Measurements from ENCODE around the gene ARHGEF28.

Gene ARHGEF28

GRCh38 chr5:73797132-73797510, 171.1 kb downstream of the ARHGEF28 start:
- H2BK5ac ChIP-seq (ENCODE audit: low read length) = no peak overlapping the region
- H2AK5ac ChIP-seq (ENCODE audit: low read length) = no peak overlapping the region
- no peak overlapping the region for H3K23ac ChIP-seq (ENCODE audit: low read length)
- H3K27me3 ChIP-seq (ENCODE audit: insufficient read depth, low read length, poor library complexity) = no peaks in the 10 kb centered on the region
- peak; percentile 6 for DNase-seq
- H3K4ac ChIP-seq (ENCODE audit: low read depth, low read length) = no peak overlapping the region
- no peak overlapping the region for H3K27ac ChIP-seq (ENCODE audit: low read depth, low read length)
- no CpG with 5 or more reads among the region's 1 CpG for WGBS (ENCODE audit: extremely low coverage, insufficient coverage, low lambda C conversion rate)
- H3K4me3 ChIP-seq (ENCODE audit: low read length) = no peak overlapping the region
- no peaks in the 10 kb centered on the region for H3K4me1 ChIP-seq (ENCODE audit: control insufficient read depth, low read depth, low read length)
- no peak overlapping the region for H3K4me2 ChIP-seq (ENCODE audit: low read length)
- no peak overlapping the region for H4K8ac ChIP-seq (ENCODE audit: low read depth, low read length)
- no peak overlapping the region for H2BK15ac ChIP-seq (replicated peaks; ENCODE audit: low read depth)
- no peak overlapping the region for H3K18ac ChIP-seq (ENCODE audit: low read length)
- no peaks in the 10 kb centered on the region for H3K36me3 ChIP-seq (ENCODE audit: control insufficient read depth, insufficient read depth, low read length)
- no peak overlapping the region for H4K5ac ChIP-seq (ENCODE audit: low read length)
- H3K79me2 ChIP-seq (ENCODE audit: control insufficient read depth, insufficient read depth, low read length) = no peaks in the 10 kb centered on the region
- no peaks in the 10 kb centered on the region for H3K79me1 ChIP-seq (ENCODE audit: low read length)
- no peak overlapping the region for H2BK120ac ChIP-seq (ENCODE audit: low read depth, low read length)
- no peak overlapping the region for H3K9ac ChIP-seq (ENCODE audit: low read length)
- no peak overlapping the region for H3K56ac ChIP-seq (ENCODE audit: low read length)

GRCh38 chr5:73799401-73799972, 173.5 kb downstream of the ARHGEF28 start:
- H3K23ac ChIP-seq (ENCODE audit: low read length) = no peak overlapping the region
- no peaks in the 10 kb centered on the region for H3K79me1 ChIP-seq (ENCODE audit: low read length)
- H3K4me1 ChIP-seq (ENCODE audit: control insufficient read depth, low read depth, low read length) = no peaks in the 10 kb centered on the region
- H3K36me3 ChIP-seq (ENCODE audit: control insufficient read depth, insufficient read depth, low read length) = no peaks in the 10 kb centered on the region
- no peak overlapping the region for H3K4me3 ChIP-seq (ENCODE audit: low read length)
- no peak overlapping the region for H3K18ac ChIP-seq (ENCODE audit: low read length)
- H3K4me2 ChIP-seq (ENCODE audit: low read length) = no peak overlapping the region
- no peaks in the 10 kb centered on the region for H3K27me3 ChIP-seq (ENCODE audit: insufficient read depth, low read length, poor library complexity)
- no peak overlapping the region for H3K27ac ChIP-seq (ENCODE audit: low read depth, low read length)
- H2BK5ac ChIP-seq (ENCODE audit: low read length) = no peak overlapping the region
- no peak overlapping the region for H2AK5ac ChIP-seq (ENCODE audit: low read length)
- no peak overlapping the region for H3K4ac ChIP-seq (ENCODE audit: low read depth, low read length)
- WGBS (ENCODE audit: extremely low coverage, insufficient coverage, low lambda C conversion rate) = no CpG with 5 or more reads among the region's 3 CpGs
- H3K79me2 ChIP-seq (ENCODE audit: control insufficient read depth, insufficient read depth, low read length) = no peaks in the 10 kb centered on the region
- no peak overlapping the region for H3K56ac ChIP-seq (ENCODE audit: low read length)
- H4K5ac ChIP-seq (ENCODE audit: low read length) = no peak overlapping the region
- no peak for DNase-seq
- no peak overlapping the region for H2BK15ac ChIP-seq (replicated peaks; ENCODE audit: low read depth)
- H3K9ac ChIP-seq (ENCODE audit: low read length) = no peak overlapping the region
- no peak overlapping the region for H4K8ac ChIP-seq (ENCODE audit: low read depth, low read length)
- no peak overlapping the region for H2BK120ac ChIP-seq (ENCODE audit: low read depth, low read length)

DNA sequence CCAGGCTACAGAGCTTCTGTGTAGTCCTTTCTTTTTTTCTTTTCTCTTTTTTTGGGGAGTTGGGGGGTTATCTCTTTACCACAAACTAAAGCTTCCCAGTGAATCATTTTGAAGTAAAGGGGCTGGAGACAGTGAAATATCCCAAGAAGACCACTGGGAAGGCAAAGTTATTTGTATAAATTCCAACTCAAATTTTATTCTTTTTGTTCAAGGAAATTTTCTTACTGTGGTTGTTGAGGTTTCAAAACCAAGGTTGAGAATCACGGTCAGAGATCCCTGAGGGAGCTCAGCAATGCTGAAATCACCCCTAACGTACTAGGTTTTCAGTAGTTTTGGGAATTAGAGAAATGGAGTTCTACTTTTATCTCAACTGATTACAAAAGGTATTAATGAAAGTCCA, 175.7 kb downstream of the ARHGEF28 start:
- no peak overlapping the region for H3K4me3 ChIP-seq (ENCODE audit: low read length)
- no peaks in the 10 kb centered on the region for H3K4me1 ChIP-seq (ENCODE audit: control insufficient read depth, low read depth, low read length)
- H4K5ac ChIP-seq (ENCODE audit: low read length) = no peak overlapping the region
- no peaks in the 10 kb centered on the region for H3K36me3 ChIP-seq (ENCODE audit: control insufficient read depth, insufficient read depth, low read length)
- no peak overlapping the region for H2BK15ac ChIP-seq (replicated peaks; ENCODE audit: low read depth)
- H3K79me2 ChIP-seq (ENCODE audit: control insufficient read depth, insufficient read depth, low read length) = no peaks in the 10 kb centered on the region
- DNase-seq = no peak
- H2BK5ac ChIP-seq (ENCODE audit: low read length) = no peak overlapping the region
- no peak overlapping the region for H3K23ac ChIP-seq (ENCODE audit: low read length)
- H3K79me1 ChIP-seq (ENCODE audit: low read length) = no peaks in the 10 kb centered on the region
- H3K4me2 ChIP-seq (ENCODE audit: low read length) = no peak overlapping the region
- H2AK5ac ChIP-seq (ENCODE audit: low read length) = no peak overlapping the region
- H3K56ac ChIP-seq (ENCODE audit: low read length) = no peak overlapping the region
- H2BK120ac ChIP-seq (ENCODE audit: low read depth, low read length) = no peak overlapping the region
- H3K27ac ChIP-seq (ENCODE audit: low read depth, low read length) = no peak overlapping the region
- H3K4ac ChIP-seq (ENCODE audit: low read depth, low read length) = no peak overlapping the region
- H4K8ac ChIP-seq (ENCODE audit: low read depth, low read length) = no peak overlapping the region
- no peak overlapping the region for H3K18ac ChIP-seq (ENCODE audit: low read length)
- WGBS (ENCODE audit: extremely low coverage, insufficient coverage, low lambda C conversion rate) = no CpG with 5 or more reads among the region's 2 CpGs
- H3K27me3 ChIP-seq (ENCODE audit: insufficient read depth, low read length, poor library complexity) = no peaks in the 10 kb centered on the region
- no peak overlapping the region for H3K9ac ChIP-seq (ENCODE audit: low read length)

GRCh38 chr5:73805449-73805848, 179.5 kb downstream of the ARHGEF28 start:
- no peak overlapping the region for H2BK15ac ChIP-seq (replicated peaks; ENCODE audit: low read depth)
- H2BK5ac ChIP-seq (ENCODE audit: low read length) = no peak overlapping the region
- no peaks in the 10 kb centered on the region for H3K4me1 ChIP-seq (ENCODE audit: control insufficient read depth, low read depth, low read length)
- no peak overlapping the region for H3K23ac ChIP-seq (ENCODE audit: low read length)
- H2AK5ac ChIP-seq (ENCODE audit: low read length) = no peak overlapping the region
- H3K4me3 ChIP-seq (ENCODE audit: low read length) = no peak overlapping the region
- WGBS (ENCODE audit: extremely low coverage, insufficient coverage, low lambda C conversion rate) = no CpG with 5 or more reads among the region's 3 CpGs
- no peaks in the 10 kb centered on the region for H3K36me3 ChIP-seq (ENCODE audit: control insufficient read depth, insufficient read depth, low read length)
- no peak overlapping the region for H3K27ac ChIP-seq (ENCODE audit: low read depth, low read length)
- H4K5ac ChIP-seq (ENCODE audit: low read length) = no peak overlapping the region
- no peak for DNase-seq
- no peak overlapping the region for H3K4me2 ChIP-seq (ENCODE audit: low read length)
- no peaks in the 10 kb centered on the region for H3K27me3 ChIP-seq (ENCODE audit: insufficient read depth, low read length, poor library complexity)
- H3K4ac ChIP-seq (ENCODE audit: low read depth, low read length) = no peak overlapping the region
- no peak overlapping the region for H4K8ac ChIP-seq (ENCODE audit: low read depth, low read length)
- H3K56ac ChIP-seq (ENCODE audit: low read length) = no peak overlapping the region
- no peak overlapping the region for H3K9ac ChIP-seq (ENCODE audit: low read length)
- H3K18ac ChIP-seq (ENCODE audit: low read length) = no peak overlapping the region
- H2BK120ac ChIP-seq (ENCODE audit: low read depth, low read length) = no peak overlapping the region
- no peaks in the 10 kb centered on the region for H3K79me2 ChIP-seq (ENCODE audit: control insufficient read depth, insufficient read depth, low read length)
- no peaks in the 10 kb centered on the region for H3K79me1 ChIP-seq (ENCODE audit: low read length)

DNA sequence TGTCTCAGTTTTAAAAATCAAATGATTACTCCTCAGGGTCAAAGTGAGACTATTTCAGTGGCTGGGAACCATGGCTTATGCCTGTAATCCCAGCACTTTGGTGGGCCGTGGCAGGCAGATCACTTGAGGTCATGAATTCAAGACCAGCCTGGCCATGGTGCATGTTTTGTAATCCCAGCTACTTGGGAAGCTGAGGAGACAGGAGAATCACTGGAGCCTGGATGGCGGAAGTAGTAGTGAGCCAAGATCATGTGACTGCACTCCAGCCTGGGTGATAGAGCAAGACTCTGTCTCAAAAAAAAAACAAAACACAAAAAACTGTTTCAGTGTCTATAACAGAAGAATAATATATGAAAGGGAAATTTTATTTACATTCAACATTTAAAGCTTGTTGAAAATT, 182.9 kb downstream of the ARHGEF28 start:
- H4K5ac ChIP-seq (ENCODE audit: low read length) = no peak overlapping the region
- H3K27me3 ChIP-seq (ENCODE audit: insufficient read depth, low read length, poor library complexity) = no peaks in the 10 kb centered on the region
- no peak overlapping the region for H3K56ac ChIP-seq (ENCODE audit: low read length)
- H2BK15ac ChIP-seq (replicated peaks; ENCODE audit: low read depth) = no peak overlapping the region
- no peak overlapping the region for H3K23ac ChIP-seq (ENCODE audit: low read length)
- no peaks in the 10 kb centered on the region for H3K79me2 ChIP-seq (ENCODE audit: control insufficient read depth, insufficient read depth, low read length)
- H2BK5ac ChIP-seq (ENCODE audit: low read length) = no peak overlapping the region
- no peak overlapping the region for H3K9ac ChIP-seq (ENCODE audit: low read length)
- H3K4me1 ChIP-seq (ENCODE audit: control insufficient read depth, low read depth, low read length) = no peaks in the 10 kb centered on the region
- no peak overlapping the region for H2AK5ac ChIP-seq (ENCODE audit: low read length)
- no peak overlapping the region for H3K4me3 ChIP-seq (ENCODE audit: low read length)
- H3K18ac ChIP-seq (ENCODE audit: low read length) = no peak overlapping the region
- H3K4me2 ChIP-seq (ENCODE audit: low read length) = no peak overlapping the region
- H2BK120ac ChIP-seq (ENCODE audit: low read depth, low read length) = no peak overlapping the region
- no peaks in the 10 kb centered on the region for H3K36me3 ChIP-seq (ENCODE audit: control insufficient read depth, insufficient read depth, low read length)
- no peak overlapping the region for H4K8ac ChIP-seq (ENCODE audit: low read depth, low read length)
- no peaks in the 10 kb centered on the region for H3K79me1 ChIP-seq (ENCODE audit: low read length)
- no peak overlapping the region for H3K4ac ChIP-seq (ENCODE audit: low read depth, low read length)
- WGBS (ENCODE audit: extremely low coverage, insufficient coverage, low lambda C conversion rate) = no CpG with 5 or more reads among the region's 2 CpGs
- DNase-seq = no peak
- no peak overlapping the region for H3K27ac ChIP-seq (ENCODE audit: low read depth, low read length)

GRCh38 chr5:73810429-73810828, 184.4 kb downstream of the ARHGEF28 start:
- Histone ChIP-seq H3K36me3 (ENCODE audit: control insufficient read depth, insufficient read depth, low read length) (no peaks in the 10 kb centered on the region), H3K4ac (ENCODE audit: low read depth, low read length) (no peak overlapping the region), H3K9ac (ENCODE audit: low read length) (no peak overlapping the region), H3K27ac (ENCODE audit: low read depth, low read length) (no peak overlapping the region), H4K5ac (ENCODE audit: low read length) (no peak overlapping the region), H2BK5ac (ENCODE audit: low read length) (no peak overlapping the region), H3K79me2 (ENCODE audit: control insufficient read depth, insufficient read depth, low read length) (no peaks in the 10 kb centered on the region), H3K27me3 (ENCODE audit: insufficient read depth, low read length, poor library complexity) (no peaks in the 10 kb centered on the region), H3K4me3 (ENCODE audit: low read length) (no peak overlapping the region), H2AK5ac (ENCODE audit: low read length) (no peak overlapping the region), H3K23ac (ENCODE audit: low read length) (no peak overlapping the region), H2BK120ac (ENCODE audit: low read depth, low read length) (no peak overlapping the region), H3K4me2 (ENCODE audit: low read length) (no peak overlapping the region), H3K79me1 (ENCODE audit: low read length) (no peaks in the 10 kb centered on the region), H3K18ac (ENCODE audit: low read length) (no peak overlapping the region), H4K8ac (ENCODE audit: low read depth, low read length) (no peak overlapping the region), H3K4me1 (ENCODE audit: control insufficient read depth, low read depth, low read length) (no peaks in the 10 kb centered on the region), H3K56ac (ENCODE audit: low read length) (no peak overlapping the region), H2BK15ac (replicated peaks; ENCODE audit: low read depth) (no peak overlapping the region)
- DNase-seq = no peak
- WGBS (ENCODE audit: extremely low coverage, insufficient coverage, low lambda C conversion rate) = no CpG with 5 or more reads among the region's 3 CpGs
